ENCODE results near the gene CDH4. TPM values are rescaled to one million over a fixed set of nuclear protein-coding genes. Genes with fewer than 3 reads are reported as not detected.

CDH4 gene
- total and polyA plus RNA-seq, 8 donors, result under 0.01 to 2.2 (median 0.11) TPM; not detected in 2

GRCh38 chr20:61760731-61761130 is 508.7 kb downstream of the CDH4 start:
- TF ChIP-seq POLR2AphosphoS5 (IDR thresholded peaks at IDR 0.05), result no peak
- TF ChIP-seq CTCF (IDR thresholded peaks at IDR 0.05), result no peak
- no peak for TF ChIP-seq EP300 (IDR thresholded peaks at IDR 0.05)
- no peak for TF ChIP-seq POLR2A (IDR thresholded peaks at IDR 0.05)
- 70 to 77% (median 71%) methylated on average over 7 of the region's 7 CpGs for WGBS, 5 donors

GRCh38 chr20:61761453-61762166 is 509.5 kb downstream of the CDH4 start:
- intact Hi-C loops (cut with DNase I; ENCODE audit: low total_unique reads), result no loop called here
- Histone ChIP-seq H3K27ac (no peak overlapping the region), H3K4me3 (no peak overlapping the region), H3K36me3 (no peaks in the 10 kb centered on the region), H3K27me3 (peaks cover 0 to 85% (median 0%) of the 10 kb centered on the region in 3 donors), H3K4me1 (no peaks in the 10 kb centered on the region), H3K9me3 (no peaks in the 10 kb centered on the region)
- TF ChIP-seq EP300 (IDR thresholded peaks at IDR 0.05), result no peak
- TF ChIP-seq POLR2AphosphoS5 (IDR thresholded peaks at IDR 0.05), result no peak
- TF ChIP-seq CTCF (IDR thresholded peaks at IDR 0.05), result no peak
- no peak for TF ChIP-seq POLR2A (IDR thresholded peaks at IDR 0.05)
- DNase-seq, result no peak
- 81 to 88% (median 82%) methylated on average over 16 to 25 of the region's 25 CpGs for WGBS, 5 donors

More at GRCh38 chr20:61760731-61761130, 508.7 kb downstream of the CDH4 start:
- no peaks in the 10 kb centered on the region for H3K36me3 ChIP-seq
- H3K4me3 ChIP-seq, result no peak overlapping the region
- H3K27me3 ChIP-seq, result peaks cover 0 to 76% (median 0%) of the 10 kb centered on the region in 3 donors
- H3K27ac ChIP-seq, result no peak overlapping the region
- intact Hi-C loops (cut with DNase I; ENCODE audit: low total_unique reads), result no loop called here
- no peaks in the 10 kb centered on the region for H3K4me1 ChIP-seq
- H3K9me3 ChIP-seq, result no peaks in the 10 kb centered on the region
- no peak for DNase-seq

GRCh38 chr20:61762167-61762710 is 510.2 kb downstream of the CDH4 start:
- Histone ChIP-seq H3K36me3 (no peaks in the 10 kb centered on the region), H3K27ac (no peak overlapping the region), H3K4me1 (no peaks in the 10 kb centered on the region), H3K27me3 (peaks cover 0 to 87% (median 0%) of the 10 kb centered on the region in 3 donors), H3K4me3 (no peak overlapping the region), H3K9me3 (no peaks in the 10 kb centered on the region)
- TF ChIP-seq POLR2A (IDR thresholded peaks at IDR 0.05), result no peak
- no peak for TF ChIP-seq CTCF (IDR thresholded peaks at IDR 0.05)
- TF ChIP-seq EP300 (IDR thresholded peaks at IDR 0.05), result no peak
- no peak for TF ChIP-seq POLR2AphosphoS5 (IDR thresholded peaks at IDR 0.05)
- intact Hi-C loops (cut with DNase I; ENCODE audit: low total_unique reads), result no loop called here
- DNase-seq, result no peak
- WGBS, 5 donors, result 61 to 71% (median 66%) methylated on average over 7 of the region's 7 CpGs

DNA sequence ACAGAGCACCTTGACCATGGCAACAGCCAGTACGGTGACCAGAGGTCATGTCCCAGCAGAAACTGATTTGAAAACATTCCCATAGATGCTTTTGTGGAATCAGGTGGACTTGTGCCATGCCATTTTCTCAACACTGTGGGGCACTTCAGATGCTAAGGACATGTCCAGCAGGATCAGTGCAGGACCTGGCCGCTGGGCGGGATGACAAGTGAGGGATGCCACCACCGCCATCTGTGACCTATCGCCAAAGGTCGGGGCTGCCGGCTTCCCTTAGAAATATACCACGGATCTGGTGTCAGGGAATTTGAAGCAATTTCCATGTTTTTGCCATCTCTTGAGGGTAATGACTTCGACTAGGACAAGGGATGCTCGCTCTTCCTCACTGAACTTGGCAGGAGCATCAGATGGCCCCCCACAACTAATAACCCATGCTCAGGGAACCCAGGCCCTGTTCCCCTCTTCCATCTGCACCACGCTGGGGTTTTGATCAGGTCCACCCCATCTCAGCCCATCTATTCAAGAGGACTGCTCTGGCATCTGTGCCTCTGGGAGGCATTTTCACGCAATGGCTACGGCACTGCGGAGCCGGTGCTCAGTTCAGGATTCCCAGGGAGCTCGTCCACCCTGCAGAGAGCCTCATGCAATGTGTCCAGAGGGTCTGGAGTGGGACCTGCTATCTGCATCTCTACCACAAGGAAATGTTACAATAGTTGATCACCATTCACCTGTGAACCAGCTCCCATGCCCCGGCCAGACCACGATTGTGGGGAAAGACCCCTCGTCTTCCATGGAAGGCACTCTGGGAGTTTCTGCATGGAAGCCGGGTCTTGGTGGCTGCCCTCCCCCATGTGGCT is 511.1 kb downstream of the CDH4 start:
- intact Hi-C loops (cut with DNase I; ENCODE audit: low total_unique reads), result no loop called here
- no peak for TF ChIP-seq POLR2AphosphoS5 (IDR thresholded peaks at IDR 0.05)
- TF ChIP-seq CTCF (IDR thresholded peaks at IDR 0.05), result no peak
- TF ChIP-seq POLR2A (IDR thresholded peaks at IDR 0.05), result no peak
- TF ChIP-seq EP300 (IDR thresholded peaks at IDR 0.05), result no peak
- Histone ChIP-seq H3K9me3 (no peaks in the 10 kb centered on the region), H3K36me3 (no peaks in the 10 kb centered on the region), H3K27me3 (peaks cover 0 to 86% (median 0%) of the 10 kb centered on the region in 3 donors), H3K4me1 (no peaks in the 10 kb centered on the region), H3K4me3 (no peak overlapping the region), H3K27ac (no peak overlapping the region)
- 77 to 83% (median 82%) methylated on average over 19 to 20 of the region's 20 CpGs for WGBS, 5 donors
- no peak for DNase-seq
